KG1 (cell line): ENCODE data around the gene NOTCH2.

Experiments
- DNase-seq: peaks from one replicate; lab custom pipeline; 2025; lab: John Stamatoyannopoulos, UW

The NOTCH2 gene

DNA sequence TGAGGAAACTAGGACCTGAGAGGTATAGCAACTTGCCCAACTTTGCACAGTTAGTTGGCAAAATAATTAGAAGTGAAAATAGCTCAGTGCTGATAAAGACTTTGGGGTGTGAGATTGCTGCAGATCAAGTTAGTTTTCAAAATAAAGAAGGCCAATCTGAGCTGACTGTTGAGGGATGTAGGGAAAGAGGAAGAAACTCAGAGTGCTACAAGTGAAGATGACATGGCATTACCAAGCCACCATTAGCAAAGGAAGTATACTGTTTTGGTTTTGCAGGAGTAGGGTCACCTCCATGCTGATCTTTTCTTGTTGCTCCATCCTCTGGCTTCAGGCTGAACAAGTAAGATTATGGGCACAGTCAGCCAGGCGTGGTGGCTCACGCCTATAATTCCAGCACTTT, 94.5 kb downstream of the NOTCH2 start:
- DNase-seq: no peak

DNA sequence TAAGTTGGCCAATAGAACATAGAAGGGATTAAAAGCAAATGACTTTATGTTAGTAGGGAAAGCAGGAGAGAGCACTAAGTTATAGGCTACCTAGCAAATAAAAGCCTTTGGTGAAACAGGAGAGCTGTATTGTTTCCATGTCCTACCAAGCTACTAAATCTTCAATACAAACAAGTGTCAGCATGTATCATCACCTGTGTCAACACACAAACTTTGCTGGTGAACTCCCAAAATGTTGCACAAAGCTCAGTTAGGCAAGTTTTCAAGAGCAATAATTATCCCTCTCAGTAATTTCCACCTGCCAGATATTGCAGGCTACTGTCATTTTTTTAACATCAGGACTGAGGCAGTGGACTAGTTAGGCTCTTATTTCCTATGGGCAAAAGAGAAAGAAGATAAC, 95.4 kb downstream of the NOTCH2 start:
- no peak for DNase-seq

DNA sequence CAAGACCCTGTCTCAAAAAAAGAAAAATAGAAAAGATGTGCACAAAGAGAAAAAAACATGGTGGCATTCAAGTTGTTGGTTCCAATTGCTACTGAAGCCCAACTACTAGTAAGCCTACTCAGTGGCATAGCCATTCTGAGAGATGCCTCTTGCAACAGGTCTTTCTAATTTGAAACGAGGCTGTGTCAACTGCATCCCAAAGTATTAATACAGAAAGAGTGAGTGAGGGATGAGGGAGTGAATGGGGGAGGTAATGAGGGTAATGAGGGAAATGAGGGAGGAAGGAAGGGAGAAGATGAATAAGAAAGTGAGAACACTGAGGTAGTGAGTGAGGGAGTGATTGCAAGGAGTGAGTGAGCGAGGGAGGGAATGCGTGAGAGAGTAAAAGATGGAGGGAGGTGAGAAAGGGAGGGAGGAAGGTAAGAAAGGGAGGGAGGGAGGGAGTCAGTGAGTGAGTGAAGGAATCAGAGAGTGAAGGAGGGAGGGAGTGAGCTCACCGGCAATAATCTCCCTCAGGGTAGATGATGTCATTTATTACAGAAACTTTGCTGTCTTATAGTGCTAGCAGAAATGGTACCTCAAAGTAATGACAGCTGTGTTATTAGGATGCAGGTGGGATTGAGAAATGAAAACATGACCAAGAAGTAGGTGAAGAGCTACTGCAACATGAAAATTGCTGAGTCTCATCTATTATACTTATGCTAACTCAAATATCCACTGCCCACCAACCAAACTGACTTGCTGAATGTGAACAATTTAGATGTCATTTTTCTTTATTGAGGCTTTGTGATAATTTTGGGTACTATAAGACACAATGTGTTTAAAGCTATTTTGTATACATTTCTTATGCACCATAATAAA, 97.5 kb downstream of the NOTCH2 start:
- no peak for DNase-seq

DNA sequence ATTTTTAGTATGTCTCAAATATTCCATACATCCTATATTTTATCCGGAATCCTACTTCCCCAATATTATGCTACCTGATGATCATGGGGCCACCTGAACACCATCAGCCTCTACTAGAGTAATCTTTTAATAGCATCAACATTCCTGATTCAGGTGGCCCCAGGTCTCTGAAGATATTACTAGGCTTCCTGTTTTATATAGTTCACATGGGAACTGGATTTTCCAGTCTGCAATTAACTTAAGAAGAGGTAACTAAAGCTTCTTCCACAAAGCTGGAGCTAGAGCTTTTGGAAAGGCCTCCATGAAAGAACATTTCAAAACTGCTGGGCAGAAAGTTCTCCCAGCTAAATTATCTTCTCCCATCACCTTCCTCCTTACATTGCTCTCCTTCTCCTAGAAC, 100.9 kb downstream of the NOTCH2 start:
- DNase-seq: no peak

- peak; percentile 29 for DNase-seq
Measured at GRCh38 chr1:119968068-119968492, 101.4 kb downstream of the NOTCH2 start.

GRCh38 chr1:119966681-119967080, 102.8 kb downstream of the NOTCH2 start:
- no peak for DNase-seq

DNA sequence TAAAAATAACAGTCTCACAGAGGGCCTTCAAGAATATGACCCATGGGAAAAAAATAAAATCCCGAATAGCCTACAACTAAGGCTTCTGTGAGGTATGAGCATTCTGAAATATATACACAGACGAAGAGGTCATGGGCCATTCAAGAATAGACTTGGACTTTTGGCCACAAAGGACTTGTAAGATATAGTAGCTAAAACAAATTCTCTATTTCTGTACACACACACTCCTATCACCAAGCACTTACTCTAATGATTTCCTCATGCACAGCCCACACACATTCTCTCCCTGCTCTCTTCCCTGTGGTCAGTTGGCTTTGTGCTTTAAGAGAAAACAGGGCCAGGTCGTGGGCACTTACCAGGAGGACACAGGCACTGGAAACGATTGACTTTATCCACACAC, 103.4 kb downstream of the NOTCH2 start:
- DNase-seq: no peak

DNA sequence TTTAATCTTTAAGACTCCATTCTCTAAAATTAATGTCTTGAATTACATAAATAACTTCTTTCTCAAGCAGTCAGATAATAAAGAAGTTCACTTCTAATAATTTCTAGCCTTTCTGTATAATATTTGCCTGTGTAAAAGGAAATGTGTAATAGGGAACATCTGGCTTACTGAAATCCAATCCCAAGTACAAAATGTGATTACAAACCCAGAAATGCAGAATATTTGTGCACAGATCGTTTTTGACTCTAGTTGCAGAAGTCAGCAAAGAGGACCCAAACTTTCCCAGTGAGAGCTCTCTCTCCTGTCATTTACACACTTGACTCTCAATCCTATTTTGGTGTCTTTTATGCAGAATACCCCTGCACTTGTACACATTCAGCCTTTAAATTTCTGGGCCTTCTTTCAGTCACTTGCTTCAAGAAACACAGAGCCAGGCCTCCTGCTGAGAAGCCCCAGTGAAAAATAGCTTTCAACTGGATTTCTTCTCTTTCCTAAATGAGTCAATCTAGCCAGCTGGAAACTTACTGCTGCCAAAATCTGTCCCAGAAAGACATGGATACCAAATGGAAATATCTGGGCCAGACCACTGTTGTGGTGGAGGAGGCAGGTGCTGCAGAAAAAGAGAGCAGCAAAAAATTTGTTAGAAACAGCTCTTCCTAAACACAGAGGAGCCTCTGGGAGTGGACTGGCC, 104.6 kb downstream of the NOTCH2 start:
- no peak for DNase-seq

DNA sequence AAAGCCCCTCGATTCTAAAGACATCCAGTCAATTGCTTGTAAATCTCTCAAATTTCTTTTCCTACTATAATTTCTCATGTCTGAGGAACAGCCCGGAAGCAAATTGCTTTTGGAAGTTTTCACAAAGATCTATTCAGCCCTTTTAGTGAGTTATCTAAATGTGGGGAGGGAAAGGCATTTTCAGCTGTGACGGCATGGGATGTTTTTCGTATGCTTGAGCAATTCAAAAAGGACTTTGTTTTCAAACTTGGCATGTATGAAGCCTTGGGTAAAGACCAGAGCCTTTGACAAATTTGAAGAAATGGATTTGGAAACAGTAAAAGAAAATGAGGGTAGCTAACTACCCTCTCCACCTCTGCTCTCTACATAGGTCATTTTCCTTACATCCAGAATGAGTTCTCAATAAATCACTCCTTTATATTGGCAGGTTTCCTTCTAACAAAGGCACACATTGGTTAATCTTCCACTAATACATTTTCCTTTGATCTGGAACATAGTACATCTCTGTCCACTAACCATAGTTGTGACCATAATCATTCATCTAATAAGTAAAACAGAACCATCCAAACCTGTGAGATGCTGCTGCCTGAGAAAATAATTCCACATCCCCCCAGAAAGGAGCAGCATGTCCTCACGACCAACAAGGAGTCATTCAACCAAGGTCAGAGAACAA, 107.0 kb downstream of the NOTCH2 start:
- no peak for DNase-seq

GRCh38 chr1:119960501-119960900, 109.0 kb downstream of the NOTCH2 start:
- no peak for DNase-seq

DNA sequence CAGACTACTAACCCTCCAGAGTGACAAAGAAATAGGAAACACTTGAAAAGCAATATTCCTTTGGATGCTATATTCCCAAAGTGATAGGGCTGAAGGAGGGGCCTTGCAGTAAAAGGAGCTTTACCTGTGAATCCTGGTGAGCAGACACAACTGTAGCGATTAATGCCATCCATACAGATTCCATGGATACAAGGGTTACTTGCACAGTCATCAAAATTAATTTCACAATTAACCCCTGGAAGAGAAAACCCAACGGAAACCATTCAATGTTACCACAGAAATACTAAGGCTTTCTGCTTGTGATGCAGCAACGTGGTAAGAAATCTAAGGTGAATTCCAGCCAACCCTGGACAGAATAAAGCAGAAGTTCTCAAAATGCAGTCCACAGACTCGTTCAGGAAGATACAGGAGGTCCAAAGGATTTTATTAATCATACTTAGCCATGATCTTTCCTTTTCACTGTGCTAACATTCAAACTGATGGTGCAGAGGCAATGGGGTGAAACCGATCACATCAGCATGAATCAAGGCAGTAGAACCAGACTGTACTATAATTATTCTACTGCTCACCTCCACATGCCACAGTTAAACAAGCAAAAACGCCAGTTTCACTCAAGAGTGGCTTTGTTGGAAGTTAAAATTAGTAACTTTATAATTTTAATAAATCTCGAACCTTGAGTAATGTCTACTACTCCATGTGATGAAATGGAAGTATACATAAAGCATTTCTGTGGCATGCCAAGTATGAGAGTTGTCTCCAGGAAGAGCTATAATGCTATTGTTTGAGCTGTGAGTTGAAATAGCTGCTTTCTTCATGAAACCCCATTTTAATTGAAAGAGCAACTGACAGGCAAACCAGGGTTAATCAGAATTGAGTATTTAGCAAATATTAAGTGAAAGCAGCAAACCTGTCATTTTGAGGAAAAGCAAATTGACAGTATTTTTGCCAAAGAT, 109.9 kb downstream of the NOTCH2 start:
- DNase-seq: no peak

- no peak for DNase-seq
Measured at GRCh38 chr1:119958223-119958622, 111.2 kb downstream of the NOTCH2 start.

GRCh38 chr1:119956306-119956705, 113.2 kb downstream of the NOTCH2 start:
- DNase-seq: no peak

- no peak for DNase-seq
Measured at GRCh38 chr1:119954476-119955422, 114.7 kb downstream of the NOTCH2 start.

- DNase-seq: no peak
Measured at GRCh38 chr1:119953266-119953998, 116.0 kb downstream of the NOTCH2 start.

GRCh38 chr1:119952496-119952895, 117.0 kb downstream of the NOTCH2 start:
- DNase-seq: no peak

DNA sequence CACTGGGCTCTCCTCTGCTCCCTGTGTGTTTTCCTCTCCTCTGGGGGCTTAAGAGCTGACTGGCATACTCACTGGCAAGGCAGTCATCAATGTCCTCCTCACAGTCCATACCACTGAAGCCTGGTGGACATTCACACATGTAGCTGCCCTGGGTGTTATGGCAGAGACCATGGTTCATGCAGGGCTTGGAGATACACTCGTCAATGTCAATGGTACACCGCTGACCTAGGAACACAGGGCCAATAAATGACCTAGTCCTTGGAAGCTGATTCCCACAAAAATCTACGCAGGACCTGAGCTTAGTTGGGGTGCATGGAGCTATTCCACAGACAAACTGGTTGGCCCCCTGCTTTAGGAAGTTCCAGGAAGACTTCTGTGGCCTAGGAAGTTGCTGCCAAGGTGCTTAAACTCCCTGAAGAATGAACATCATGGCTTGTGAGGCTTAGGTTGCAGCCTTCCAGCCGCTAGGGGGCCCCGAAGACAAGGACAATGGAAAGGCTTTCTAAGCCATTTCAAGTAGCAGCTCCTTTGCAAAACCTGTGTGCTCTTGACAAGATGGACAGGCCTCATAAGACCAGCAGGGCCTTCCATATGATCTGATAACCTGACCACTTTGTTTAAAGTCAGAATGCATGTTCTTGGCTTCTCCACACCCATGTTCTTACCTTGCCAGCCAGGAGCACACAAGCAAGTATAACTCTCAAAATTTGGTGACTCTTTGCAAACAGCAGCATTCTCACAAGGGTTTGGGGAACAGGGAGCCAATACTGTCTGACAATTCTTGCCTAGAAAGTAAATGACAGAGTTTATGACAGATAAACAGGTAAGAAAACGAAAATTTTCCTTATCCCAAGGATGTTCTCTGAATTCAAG, 120.9 kb downstream of the NOTCH2 start:
- peak; percentile 30 for DNase-seq

DNA sequence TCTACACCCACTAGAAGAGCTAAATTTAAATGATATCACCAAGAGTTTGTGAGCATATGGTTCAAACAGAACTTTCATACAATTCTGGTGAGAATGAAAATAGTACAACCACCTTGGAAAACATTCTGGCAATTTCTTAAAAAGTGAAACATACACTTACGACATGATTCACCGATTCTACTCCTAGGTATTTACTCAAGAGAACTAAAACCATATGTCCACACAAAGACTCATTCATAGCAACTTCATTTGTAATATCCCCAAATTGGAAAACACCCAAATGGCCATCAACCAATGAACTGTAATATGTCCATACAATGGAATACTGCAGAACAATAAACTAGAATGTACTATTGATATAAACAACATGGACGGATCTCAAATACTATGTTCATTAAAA, 122.0 kb downstream of the NOTCH2 start:
- no peak for DNase-seq

GRCh38 chr1:119946724-119947123, 122.7 kb downstream of the NOTCH2 start:
- no peak for DNase-seq
